GM10847 (cell line): ENCODE measurements around the gene ARHGAP23.

Experiments used
- POLR2A ChIP-seq: IDR thresholded peaks from 2 replicates; pipeline ENCODE4 v1.6.1; 2011; ENCODE audit not compliant: insufficient read length; ENCODE audit errors: extremely low read depth

The ARHGAP23 gene

GRCh38 chr17:38418693-38419507 is 9.4 kb upstream of the ARHGAP23 start:
- TF ChIP-seq POLR2A: no peak

GRCh38 chr17:38419508-38419981 is 8.7 kb upstream of the ARHGAP23 start:
- TF ChIP-seq POLR2A: no peak

GRCh38 chr17:38420518-38420917 is 7.7 kb upstream of the ARHGAP23 start:
- no peak for TF ChIP-seq POLR2A

GRCh38 chr17:38421171-38421841 is 7.0 kb upstream of the ARHGAP23 start:
- no peak for TF ChIP-seq POLR2A

GRCh38 chr17:38421871-38422827 is 6.1 kb upstream of the ARHGAP23 start:
- TF ChIP-seq POLR2A: no peak

- no peak for TF ChIP-seq POLR2A
Observed at GRCh38 chr17:38424297-38424972, 3.8 kb upstream of the ARHGAP23 start.

- TF ChIP-seq POLR2A: no peak
Observed at GRCh38 chr17:38425031-38425430, 3.2 kb upstream of the ARHGAP23 start.

GRCh38 chr17:38425744-38426143 is 2.5 kb upstream of the ARHGAP23 start:
- no peak for TF ChIP-seq POLR2A

- TF ChIP-seq POLR2A: no peak
Observed at GRCh38 chr17:38426441-38426840, 1.8 kb upstream of the ARHGAP23 start.

GRCh38 chr17:38427160-38427949 is 909 bp upstream of the ARHGAP23 start:
- no peak for TF ChIP-seq POLR2A

GRCh38 chr17:38428643-38429371 is 543 bp downstream of the ARHGAP23 start:
- no peak for TF ChIP-seq POLR2A

GRCh38 chr17:38429476-38430100 is 1.3 kb downstream of the ARHGAP23 start:
- TF ChIP-seq POLR2A: no peak

GRCh38 chr17:38430316-38430715 is 2.1 kb downstream of the ARHGAP23 start:
- no peak for TF ChIP-seq POLR2A

GRCh38 chr17:38430822-38431221 is 2.6 kb downstream of the ARHGAP23 start:
- no peak for TF ChIP-seq POLR2A
